ENCODE data around the gene EDN3.

DNA sequence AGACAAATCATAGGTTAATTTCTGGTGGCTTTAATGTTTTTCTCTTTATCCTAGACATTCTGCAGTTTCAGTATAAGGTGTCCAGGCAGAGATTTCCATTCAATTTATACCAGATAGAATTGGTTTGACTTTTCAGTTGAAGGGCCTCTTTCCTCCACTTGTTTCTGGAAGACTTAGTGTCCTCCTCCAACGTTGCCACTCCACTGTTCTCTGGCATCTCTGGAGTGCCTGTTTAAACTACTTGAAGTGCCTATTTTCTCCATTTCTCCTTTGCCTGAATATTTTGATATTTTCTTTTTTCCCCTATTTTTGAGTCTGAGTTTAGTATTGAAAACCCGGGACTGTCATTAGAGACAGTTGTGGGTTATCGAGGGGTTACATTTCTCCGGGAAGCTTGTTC lies 27.7 kb downstream of the EDN3 start:
- TF ChIP-seq, protein P1, sequence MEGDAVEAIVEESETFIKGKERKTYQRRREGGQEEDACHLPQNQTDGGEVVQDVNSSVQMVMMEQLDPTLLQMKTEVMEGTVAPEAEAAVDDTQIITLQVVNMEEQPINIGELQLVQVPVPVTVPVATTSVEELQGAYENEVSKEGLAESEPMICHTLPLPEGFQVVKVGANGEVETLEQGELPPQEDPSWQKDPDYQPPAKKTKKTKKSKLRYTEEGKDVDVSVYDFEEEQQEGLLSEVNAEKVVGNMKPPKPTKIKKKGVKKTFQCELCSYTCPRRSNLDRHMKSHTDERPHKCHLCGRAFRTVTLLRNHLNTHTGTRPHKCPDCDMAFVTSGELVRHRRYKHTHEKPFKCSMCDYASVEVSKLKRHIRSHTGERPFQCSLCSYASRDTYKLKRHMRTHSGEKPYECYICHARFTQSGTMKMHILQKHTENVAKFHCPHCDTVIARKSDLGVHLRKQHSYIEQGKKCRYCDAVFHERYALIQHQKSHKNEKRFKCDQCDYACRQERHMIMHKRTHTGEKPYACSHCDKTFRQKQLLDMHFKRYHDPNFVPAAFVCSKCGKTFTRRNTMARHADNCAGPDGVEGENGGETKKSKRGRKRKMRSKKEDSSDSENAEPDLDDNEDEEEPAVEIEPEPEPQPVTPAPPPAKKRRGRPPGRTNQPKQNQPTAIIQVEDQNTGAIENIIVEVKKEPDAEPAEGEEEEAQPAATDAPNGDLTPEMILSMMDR (IDR thresholded peaks at IDR 0.05; ENCODE audit: insufficient read depth, low read length, poor library complexity, severe bottlenecking) = no peak
- no peak for TF ChIP-seq EZH2phosphoT487 (conservative IDR thresholded peaks at IDR 0.05; ENCODE audit: low read length)
